SH-SY5Y (cell line): Measurements from ENCODE around the gene TIMM10B.

ENCODE experiments used
- GATA2 ChIP-seq: IDR thresholded peaks from 2 replicates; pipeline ENCODE4 v1.6.1; 2011; ENCODE audit warnings: mild to moderate bottlenecking, low read depth, low read length
- GATA3 ChIP-seq: IDR thresholded peaks from 2 replicates; pipeline ENCODE4 v1.6.1; 2011; ENCODE audit warnings: low read depth, mild to moderate bottlenecking, low read length, moderate library complexity

The TIMM10B gene

GRCh38 chr11:6516865-6517264 is 35.6 kb downstream of the TIMM10B start:
- TF ChIP-seq GATA2, result no peak
- TF ChIP-seq GATA3, result no peak

- TF ChIP-seq GATA2 (no peak), GATA3 (no peak)
Measured at GRCh38 chr11:6520265-6520664, 39.0 kb downstream of the TIMM10B start.

GRCh38 chr11:6523253-6523652 is 42.0 kb downstream of the TIMM10B start:
- TF ChIP-seq GATA3, result no peak
- no peak for TF ChIP-seq GATA2

- TF ChIP-seq GATA3 (no peak), GATA2 (no peak)
Measured at GRCh38 chr11:6526411-6527135, 45.3 kb downstream of the TIMM10B start.

DNA sequence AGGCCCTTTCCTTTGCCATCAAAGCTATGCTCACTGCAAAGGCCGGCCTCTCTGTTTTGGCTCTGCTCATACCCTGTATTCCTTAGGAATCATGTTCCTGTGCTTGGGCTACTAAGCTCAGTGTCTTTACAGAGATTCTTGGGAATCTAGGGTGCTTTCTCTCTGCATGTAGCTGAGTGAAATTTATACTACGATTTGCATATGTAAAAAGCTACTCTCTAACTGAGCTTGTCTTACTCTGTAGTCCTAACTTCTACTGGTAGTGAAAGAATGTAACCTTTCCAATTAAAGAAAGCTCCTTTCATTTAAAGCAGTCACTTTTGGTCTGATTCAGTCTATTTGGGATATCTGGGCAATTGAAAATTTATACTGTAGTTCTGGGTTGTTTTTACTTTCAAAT is 48.0 kb downstream of the TIMM10B start:
- TF ChIP-seq GATA3 (no peak), GATA2 (no peak)

DNA sequence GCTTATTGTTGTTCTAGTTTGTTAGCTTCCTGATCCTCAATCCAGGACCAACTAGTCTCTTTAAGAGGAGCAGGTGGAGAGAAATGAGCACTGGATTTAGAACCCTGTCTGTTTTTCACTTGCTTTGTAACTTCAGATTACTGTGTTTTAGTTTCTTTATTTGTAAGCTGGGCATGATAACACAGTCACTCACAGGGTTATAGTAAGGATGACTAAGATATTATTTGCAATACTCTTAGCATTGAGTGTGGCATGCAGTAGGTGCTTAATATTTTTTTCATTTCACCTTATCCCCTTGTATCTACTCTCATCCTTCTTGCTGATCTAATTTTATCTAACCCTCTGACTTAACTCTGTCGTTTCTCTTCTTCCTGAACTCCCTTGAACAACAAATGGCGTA is 49.5 kb downstream of the TIMM10B start:
- TF ChIP-seq GATA2 (no peak), GATA3 (no peak)

DNA sequence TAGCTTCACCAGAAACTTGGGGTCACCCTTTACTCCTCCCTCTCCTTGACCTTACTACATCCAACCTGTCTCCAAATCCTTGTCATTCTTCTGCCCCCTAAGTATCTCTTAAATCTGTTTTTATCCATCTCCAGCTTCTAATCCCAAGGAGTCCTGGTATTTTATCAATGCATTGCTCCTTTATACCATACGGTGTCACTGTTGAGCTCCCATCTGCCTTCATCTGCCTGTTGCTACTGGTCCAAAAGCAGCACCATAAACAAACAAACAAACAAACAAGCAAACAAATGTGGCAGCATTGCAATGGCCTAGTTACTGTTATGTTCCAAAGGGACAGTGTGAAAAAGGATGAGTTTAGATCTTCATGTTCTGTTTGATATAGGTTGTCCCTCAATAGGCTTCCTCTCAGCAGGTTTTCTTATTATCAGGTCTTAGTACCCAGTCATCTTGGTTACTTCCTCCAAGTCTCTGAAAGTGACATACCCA is 50.0 kb downstream of the TIMM10B start:
- TF ChIP-seq GATA2 (no peak), GATA3 (no peak)
